ENCODE measurements around the gene NDUFV2. TPM values are rescaled to one million over a fixed set of nuclear protein-coding genes. Genes with fewer than 3 reads are reported as not detected.

Gene NDUFV2
- total and polyA plus RNA-seq, 2 donors (not counting 3 experiments of a cell fraction or from before 2014, with no cell fraction given) = 65.7 to 152 TPM

DNA sequence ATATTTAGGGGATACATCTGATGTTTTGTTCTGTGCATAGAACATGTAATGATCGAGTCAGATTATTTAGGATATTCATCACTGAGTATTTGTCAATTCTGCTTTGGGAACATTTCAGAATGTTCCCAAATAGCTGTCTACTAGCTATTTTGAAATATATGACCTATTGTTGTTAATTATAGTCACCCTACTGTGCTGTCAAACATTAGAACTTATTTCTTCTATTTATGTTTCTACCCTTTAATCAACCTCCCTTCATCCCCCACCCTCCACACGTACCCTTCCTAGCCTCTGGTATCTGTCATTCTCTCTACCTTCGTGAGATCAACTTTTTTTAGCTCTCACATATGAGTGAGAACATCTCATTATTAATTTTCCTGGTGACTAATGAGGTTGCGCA lies 75.0 kb downstream of the NDUFV2 start:
- Histone ChIP-seq H3K4me2 (ENCODE audit: insufficient read depth, low read length) (no peak overlapping the region), H3K9me1 (replicated peaks; ENCODE audit: control insufficient read depth, extremely low read depth, insufficient read depth, low read length) (no peaks in the 10 kb centered on the region), H3K9me3 (replicated peaks; ENCODE audit: control insufficient read depth, insufficient read depth, low read length) (no peaks in the 10 kb centered on the region), H2AFZ (ENCODE audit: low read depth, low read length) (no peak overlapping the region), H4K20me1 (replicated peaks; ENCODE audit: control insufficient read depth, extremely low read depth, insufficient read depth, low read length) (no peaks in the 10 kb centered on the region), H3K27ac (ENCODE audit: insufficient read depth, low read depth, low read length) (no peak overlapping the region), H3K9ac (replicated peaks; ENCODE audit: extremely low read depth, insufficient read depth, low read length) (no peak overlapping the region), H3K4me1 (ENCODE audit: control insufficient read depth, extremely low read depth, insufficient read depth, low read length) (peaks cover 5% of the 10 kb centered on the region), H3K27me3 (ENCODE audit: control insufficient read depth in 2 of 2, insufficient read depth in 2 of 2, low read length in 2 of 2) (no peaks in the 10 kb centered on the region), H3K4me3 (replicated peaks in 1 of 3; ENCODE audit: insufficient read depth in 1 of 3, low read depth in 1 of 3, low read length in 3 of 3) (no peak overlapping the region), H3K79me2 (ENCODE audit: control insufficient read depth, insufficient read depth, low read length) (peaks cover 74% of the 10 kb centered on the region), H3K36me3 (ENCODE audit: control insufficient read depth in 2 of 2, extremely low read depth in 1 of 2, insufficient read depth in 2 of 2, low read length in 2 of 2) (no peaks in the 10 kb centered on the region)
- CTCF ChIA-PET = interaction anchor here (1.2 to 1.4 kb wide), 3 partner anchors 17 to 339 kb away, joined by 3 to 4 read pairs (median 3); no protein-coding TSS in a partner anchor
- dilution Hi-C loops (cut with MboI; ENCODE audit: extremely low pct_ligation_motif_present, low sequenced_read_pairs) = no loop called here
- FAIRE-seq = no peak
- DNase-seq (ENCODE audit: low read depth, low spot score) = no peak
- BruUV-seq (replicated peaks) = no TSS peak
- POLR2A ChIA-PET = no interaction called here
- TF ChIP-seq POLR2A (IDR thresholded peaks at IDR 0.05; ENCODE audit: low read depth, low read length) (no peak), EZH2 (IDR thresholded peaks at IDR 0.05; ENCODE audit: borderline replicate concordance, low read depth, low read length, severe bottlenecking) (no peak), MYC (IDR thresholded peaks at IDR 0.05; ENCODE audit: low read depth, low read length) (no peak), POLR2AphosphoS5 (IDR thresholded peaks at IDR 0.05; ENCODE audit: insufficient read depth, low read depth, low read length) (no peak), GATA2 (IDR thresholded peaks at IDR 0.05; ENCODE audit: insufficient read depth, insufficient read length, low read depth, low read length) (no peak), FOS (IDR thresholded peaks at IDR 0.05; ENCODE audit: borderline replicate concordance, insufficient read depth, low read length) (no peak), JUN (IDR thresholded peaks at IDR 0.05; ENCODE audit: borderline replicate concordance, insufficient read depth, insufficient read length, low read depth) (no peak)
- TF ChIP-seq, protein P1, sequence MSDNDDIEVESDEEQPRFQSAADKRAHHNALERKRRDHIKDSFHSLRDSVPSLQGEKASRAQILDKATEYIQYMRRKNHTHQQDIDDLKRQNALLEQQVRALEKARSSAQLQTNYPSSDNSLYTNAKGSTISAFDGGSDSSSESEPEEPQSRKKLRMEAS (IDR thresholded peaks at IDR 0.05; ENCODE audit: insufficient read depth, insufficient read length) = no peak
- TF ChIP-seq, protein P2, sequence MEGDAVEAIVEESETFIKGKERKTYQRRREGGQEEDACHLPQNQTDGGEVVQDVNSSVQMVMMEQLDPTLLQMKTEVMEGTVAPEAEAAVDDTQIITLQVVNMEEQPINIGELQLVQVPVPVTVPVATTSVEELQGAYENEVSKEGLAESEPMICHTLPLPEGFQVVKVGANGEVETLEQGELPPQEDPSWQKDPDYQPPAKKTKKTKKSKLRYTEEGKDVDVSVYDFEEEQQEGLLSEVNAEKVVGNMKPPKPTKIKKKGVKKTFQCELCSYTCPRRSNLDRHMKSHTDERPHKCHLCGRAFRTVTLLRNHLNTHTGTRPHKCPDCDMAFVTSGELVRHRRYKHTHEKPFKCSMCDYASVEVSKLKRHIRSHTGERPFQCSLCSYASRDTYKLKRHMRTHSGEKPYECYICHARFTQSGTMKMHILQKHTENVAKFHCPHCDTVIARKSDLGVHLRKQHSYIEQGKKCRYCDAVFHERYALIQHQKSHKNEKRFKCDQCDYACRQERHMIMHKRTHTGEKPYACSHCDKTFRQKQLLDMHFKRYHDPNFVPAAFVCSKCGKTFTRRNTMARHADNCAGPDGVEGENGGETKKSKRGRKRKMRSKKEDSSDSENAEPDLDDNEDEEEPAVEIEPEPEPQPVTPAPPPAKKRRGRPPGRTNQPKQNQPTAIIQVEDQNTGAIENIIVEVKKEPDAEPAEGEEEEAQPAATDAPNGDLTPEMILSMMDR (IDR thresholded peaks at IDR 0.05; ENCODE audit: extremely low read depth in 1 of 2, insufficient read depth in 1 of 2, low read depth in 1 of 2, low read length in 2 of 2) = no peak
- intact Hi-C loops (cut with micrococcal nuclease) = no loop called here

Data from endothelial cell of umbilical vein (primary cell).